A673 (cell line): ENCODE measurements around the gene TF. TPM values are rescaled to one million over a fixed set of nuclear protein-coding genes. Genes with fewer than 3 reads are reported as not detected.

Experiments
- BruUV-seq: library from RNA; stranded (reverse); fragments of 400-500 nt; replicated peaks from 2 replicates; lab custom pipeline; 2021; lab: Mats Ljungman, UMichigan
- CTCF ChIA-PET: fragments of 300-600 bp; sonication (Branson Sonifier 250); formaldehyde crosslinking; loops from one replicate; lab custom pipeline; 2022; ENCODE audit warnings: antibody characterized with exemption; lab: Charles Lee
- POLR2A ChIA-PET: fragments of 300-600 bp; sonication (Branson Sonifier 250); formaldehyde crosslinking; loops from one replicate; lab custom pipeline; 2022; ENCODE audit warnings: antibody characterized with exemption; ENCODE audit not compliant: low non-redundant PET; lab: Charles Lee
- DNase-seq: peaks from one replicate; pipeline ENCODE4 v3.0.0-alpha.2; 2015; ENCODE audit warnings: low spot score
- H3K27ac ChIP-seq: fragments of 200-600 bp; sonication (generic); 2 replicates; pipeline ENCODE4 v1.5.1; 2016; ENCODE audit warnings: mixed run types, low read depth, mild to moderate bottlenecking, mixed read lengths, antibody characterized with exemption, low read length; ENCODE audit not compliant: poor library complexity, severe bottlenecking
- H3K27me3 ChIP-seq: fragments of 200-600 bp; sonication (generic); replicated peaks from 2 replicates; pipeline ENCODE4 v1.6.1; 2017; ENCODE audit warnings: mixed run types, low read depth, mild to moderate bottlenecking, mixed read lengths, antibody characterized with exemption, low read length; ENCODE audit not compliant: insufficient read depth, poor library complexity
- H3K36me3 ChIP-seq: fragments of 200-600 bp; sonication (generic); 2 replicates; pipeline ENCODE4 v1.6.1; 2016; ENCODE audit warnings: mixed run types, mild to moderate bottlenecking, mixed read lengths, antibody characterized with exemption, low read length; ENCODE audit not compliant: insufficient read depth, poor library complexity, severe bottlenecking
- H3K4me1 ChIP-seq: fragments of 200-600 bp; sonication (generic); 2 replicates; pipeline ENCODE4 v1.6.1; 2017; ENCODE audit warnings: mixed run types, mild to moderate bottlenecking, mixed read lengths, antibody characterized with exemption, low read length; ENCODE audit not compliant: insufficient read depth, poor library complexity, severe bottlenecking
- H3K4me3 ChIP-seq: fragments of 200-600 bp; sonication (generic); 2 replicates; pipeline ENCODE4 v1.5.1; 2016; ENCODE audit warnings: low read depth, mixed run types, mild to moderate bottlenecking, mixed read lengths, low read length; ENCODE audit not compliant: poor library complexity, severe bottlenecking
- H3K9me3 ChIP-seq: fragments of 200-600 bp; sonication (generic); 2 replicates; pipeline ENCODE4 v1.6.1; 2016; ENCODE audit warnings: mixed run types, low read depth, mild to moderate bottlenecking, mixed read lengths, antibody characterized with exemption, low read length; ENCODE audit not compliant: poor library complexity, severe bottlenecking
- CTCF ChIP-seq: fragments of 300-800, 200-600 bp; sonication (generic); conservative IDR thresholded peaks from 2 replicates; pipeline ENCODE4 v1.5.1; 2017; ENCODE audit warnings: low read depth, mild to moderate bottlenecking, antibody characterized with exemption, low read length, moderate library complexity, mixed read lengths
- EZH2 ChIP-seq: fragments of 200-600 bp; sonication (generic); IDR thresholded peaks from 2 replicates; pipeline ENCODE4 v1.6.1; 2017; ENCODE audit warnings: borderline replicate concordance, low read depth, mild to moderate bottlenecking, mixed read lengths, antibody characterized with exemption, low read length; ENCODE audit not compliant: poor library complexity, severe bottlenecking
- intact Hi-C: fragments of 100-400 bp; cut with micrococcal nuclease; formaldehyde crosslinking; loops from one replicate; pipeline ENCODE4 v1.10.0; 2022; ENCODE audit not compliant: unreplicated experiment
- total RNA-seq: library from RNA; stranded (reverse); gene quantifications from 2 replicates; pipeline ENCODE4 v1.2.3, GENCODE V29; 2021

TF gene
- total RNA-seq, 1 experiment from 2014 or later: 0.11 TPM

- Histone ChIP-seq H3K4me3 (no peak overlapping the region), H3K4me1 (no peaks in the 10 kb centered on the region), H3K36me3 (no peaks in the 10 kb centered on the region), H3K27ac (no peak overlapping the region), H3K9me3 (peaks cover 17% of the 10 kb centered on the region), H3K27me3 (peaks cover 3% of the 10 kb centered on the region)
- no peak for TF ChIP-seq EZH2
- no peak for TF ChIP-seq CTCF
- DNase-seq: no peak
- BruUV-seq: no TSS peak
- POLR2A ChIA-PET: no interaction called here
- intact Hi-C loops: no loop called here
- CTCF ChIA-PET: no interaction called here
Observed at GRCh38 chr3:133788024-133788423, 41.8 kb downstream of the TF start.

- peaks cover 17% of the 10 kb centered on the region for H3K9me3 ChIP-seq
- no peak overlapping the region for H3K27ac ChIP-seq
- CTCF ChIA-PET: no interaction called here
- peak; percentile 6 for DNase-seq
- H3K4me3 ChIP-seq: no peak overlapping the region
- intact Hi-C loops: no loop called here
- no peaks in the 10 kb centered on the region for H3K36me3 ChIP-seq
- BruUV-seq: no TSS peak
- H3K4me1 ChIP-seq: no peaks in the 10 kb centered on the region
- H3K27me3 ChIP-seq: no peaks in the 10 kb centered on the region
- POLR2A ChIA-PET: no interaction called here
- TF ChIP-seq CTCF (no peak), EZH2 (no peak)
Observed at GRCh38 chr3:133792171-133792763, 46.1 kb downstream of the TF start.

- H3K4me1 ChIP-seq: no peaks in the 10 kb centered on the region
- POLR2A ChIA-PET: no interaction called here
- BruUV-seq: no TSS peak
- H3K9me3 ChIP-seq: peaks cover under 1% of the 10 kb centered on the region
- no peak for TF ChIP-seq CTCF
- no peak for TF ChIP-seq EZH2
- no peak for DNase-seq
- no peak overlapping the region for H3K4me3 ChIP-seq
- intact Hi-C loops: no loop called here
- H3K36me3 ChIP-seq: no peaks in the 10 kb centered on the region
- peaks cover 16% of the 10 kb centered on the region for H3K27me3 ChIP-seq
- H3K27ac ChIP-seq: no peak overlapping the region
- CTCF ChIA-PET: no interaction called here
Observed at GRCh38 chr3:133797396-133798105, 51.4 kb downstream of the TF start.
